ENCODE measurements around the gene BCL7A.

The BCL7A gene

DNA sequence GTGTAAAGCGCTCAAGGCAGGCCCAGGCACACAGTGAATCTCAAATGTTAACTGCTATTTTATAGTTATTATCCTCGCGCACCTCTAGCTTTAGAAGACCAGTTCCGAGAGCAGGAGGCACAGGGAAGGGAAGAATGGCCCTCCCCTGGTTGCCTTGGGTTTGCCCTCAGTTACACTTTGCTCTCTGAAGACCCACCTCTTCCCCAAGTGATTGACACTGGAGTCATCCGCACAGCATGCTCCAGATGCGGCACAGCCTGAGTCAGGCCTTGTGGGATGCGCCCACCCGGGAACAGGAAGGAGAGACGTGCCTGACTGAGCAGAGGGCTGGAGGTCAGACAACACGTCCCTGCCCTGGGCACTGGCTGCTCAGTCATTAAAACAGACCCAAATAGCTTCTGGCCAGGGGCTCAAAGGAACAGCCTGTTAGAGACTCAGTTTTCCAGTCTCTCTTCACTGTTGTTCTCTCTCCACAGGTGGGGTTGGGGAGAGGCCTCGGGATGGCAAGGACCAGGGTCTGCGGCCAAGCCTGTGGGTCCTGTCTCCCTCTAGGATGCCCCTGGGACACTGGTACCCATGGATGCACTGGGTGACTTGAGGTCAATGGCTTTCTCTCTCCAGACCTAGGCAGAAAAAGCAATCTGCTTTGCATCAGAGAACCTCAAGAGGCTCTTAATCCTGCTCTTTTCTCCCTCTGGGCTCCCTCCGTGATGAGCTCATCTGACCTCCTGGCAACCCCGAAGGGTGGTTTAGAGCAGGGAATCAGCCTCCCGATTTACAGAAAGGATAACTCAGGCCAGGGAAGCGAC lies 43.3 kb downstream of the BCL7A start:
- no peak overlapping the region for H2BK15ac ChIP-seq (ENCODE audit: low read length)
- peaks cover 10 to 49% of the 10 kb centered on the region in 2 donors for H3K36me3 ChIP-seq (replicated peaks in 1 of 2; ENCODE audit: control insufficient read depth in 2 of 2, insufficient read depth in 2 of 2, low read length in 2 of 2)
- H3K4me1 ChIP-seq (ENCODE audit: control insufficient read depth in 2 of 2, insufficient read depth in 1 of 2, low read depth in 1 of 2, low read length in 2 of 2): peaks cover 14 to 20% of the 10 kb centered on the region in 2 donors
- H3K18ac ChIP-seq (ENCODE audit: low read length): peak overlapping the region; percentile 13
- H3K27ac ChIP-seq (replicated peaks; ENCODE audit: low read length): no peak overlapping the region
- no peaks in the 10 kb centered on the region for H3K9me3 ChIP-seq (replicated peaks in 1 of 2; ENCODE audit: control insufficient read depth in 2 of 2, insufficient read depth in 1 of 2, low read depth in 1 of 2, low read length in 2 of 2)
- no peak overlapping the region for H3K23ac ChIP-seq (ENCODE audit: low read depth, low read length, poor library complexity)
- H3K27me3 ChIP-seq (ENCODE audit: control insufficient read depth in 3 of 3, insufficient read depth in 3 of 3, low read depth in 1 of 3, low read length in 3 of 3): no peaks in the 10 kb centered on the region
- H3K4me2 ChIP-seq (ENCODE audit: insufficient read depth, low read length, poor library complexity, severe bottlenecking): no peak overlapping the region
- H3K4me3 ChIP-seq (ENCODE audit: low read length in 2 of 2): peak overlapping the region in 1 of 2 donors; percentile 53
- peaks cover 3% of the 10 kb centered on the region for H3K79me1 ChIP-seq (ENCODE audit: low read depth, low read length)
- no CpG with 5 or more reads among the region's 16 CpGs for WGBS, 2 donors (ENCODE audit: extremely low coverage in 2 of 2, insufficient read length in 2 of 2, insufficient replicate concordance in 1 of 2)
- H3K9ac ChIP-seq (ENCODE audit: low read depth, low read length, poor library complexity): no peak overlapping the region
- no peak overlapping the region for H2BK5ac ChIP-seq (ENCODE audit: low read length)
- DNase-seq (ENCODE audit: low spot score): no peak
- H4K8ac ChIP-seq (ENCODE audit: low read depth, low read length): no peak overlapping the region
- H2BK12ac ChIP-seq (ENCODE audit: low read length): no peak overlapping the region
- H2AFZ ChIP-seq (ENCODE audit: low read length): peak overlapping the region; percentile 69
- H2BK120ac ChIP-seq (ENCODE audit: low read depth, low read length): no peak overlapping the region
- H3K14ac ChIP-seq (ENCODE audit: low read length): no peak overlapping the region
- H2AK5ac ChIP-seq (ENCODE audit: low read depth, low read length): no peak overlapping the region
- H3K4ac ChIP-seq (ENCODE audit: low read length): no peak overlapping the region
- no peak overlapping the region for H4K91ac ChIP-seq (ENCODE audit: low read depth, low read length, poor library complexity)

DNA sequence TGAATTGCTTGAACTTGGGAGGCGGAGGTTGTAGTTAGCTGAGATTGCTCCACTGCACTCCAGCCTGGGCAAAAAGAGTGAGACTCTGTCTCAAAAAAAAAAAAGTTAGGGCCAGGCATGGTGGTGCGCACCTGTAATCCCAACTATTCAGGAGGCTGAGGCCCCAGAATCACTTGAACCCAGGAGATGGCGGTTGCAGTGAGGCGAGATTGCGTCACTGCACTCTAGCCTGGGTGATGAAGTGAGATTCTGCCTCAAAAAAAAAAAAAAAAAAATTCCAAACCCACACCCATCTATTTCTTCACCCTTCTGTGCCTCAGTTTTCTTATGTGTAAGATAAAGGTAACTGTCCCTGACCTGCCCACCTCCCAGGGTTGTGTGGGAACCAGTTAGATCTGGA lies 45.9 kb downstream of the BCL7A start:
- H2BK12ac ChIP-seq (ENCODE audit: low read length): no peak overlapping the region
- no peak overlapping the region for H3K18ac ChIP-seq (ENCODE audit: low read length)
- H3K79me1 ChIP-seq (ENCODE audit: low read depth, low read length): peaks cover 3% of the 10 kb centered on the region
- H3K9ac ChIP-seq (ENCODE audit: low read depth, low read length, poor library complexity): no peak overlapping the region
- peaks cover 14 to 19% of the 10 kb centered on the region in 2 donors for H3K4me1 ChIP-seq (ENCODE audit: control insufficient read depth in 2 of 2, insufficient read depth in 1 of 2, low read depth in 1 of 2, low read length in 2 of 2)
- no peaks in the 10 kb centered on the region for H3K27me3 ChIP-seq (ENCODE audit: control insufficient read depth in 3 of 3, insufficient read depth in 3 of 3, low read depth in 1 of 3, low read length in 3 of 3)
- no peak overlapping the region for H3K4me2 ChIP-seq (ENCODE audit: insufficient read depth, low read length, poor library complexity, severe bottlenecking)
- H3K4me3 ChIP-seq (ENCODE audit: low read length in 2 of 2): no peak overlapping the region
- H3K14ac ChIP-seq (ENCODE audit: low read length): no peak overlapping the region
- H3K23ac ChIP-seq (ENCODE audit: low read depth, low read length, poor library complexity): peak overlapping the region; percentile 48
- H3K4ac ChIP-seq (ENCODE audit: low read length): no peak overlapping the region
- no peak overlapping the region for H2BK15ac ChIP-seq (ENCODE audit: low read length)
- DNase-seq (ENCODE audit: low spot score): no peak
- H3K36me3 ChIP-seq (replicated peaks in 1 of 2; ENCODE audit: control insufficient read depth in 2 of 2, insufficient read depth in 2 of 2, low read length in 2 of 2): peaks cover 1 to 31% of the 10 kb centered on the region in 2 donors
- H2AK5ac ChIP-seq (ENCODE audit: low read depth, low read length): no peak overlapping the region
- H2AFZ ChIP-seq (ENCODE audit: low read length): no peak overlapping the region
- no peak overlapping the region for H2BK5ac ChIP-seq (ENCODE audit: low read length)
- no peak overlapping the region for H2BK120ac ChIP-seq (ENCODE audit: low read depth, low read length)
- H4K91ac ChIP-seq (ENCODE audit: low read depth, low read length, poor library complexity): no peak overlapping the region
- no peaks in the 10 kb centered on the region for H3K9me3 ChIP-seq (replicated peaks in 1 of 2; ENCODE audit: control insufficient read depth in 2 of 2, insufficient read depth in 1 of 2, low read depth in 1 of 2, low read length in 2 of 2)
- WGBS, 2 donors (ENCODE audit: extremely low coverage in 2 of 2, insufficient read length in 2 of 2, insufficient replicate concordance in 1 of 2): no CpG with 5 or more reads among the region's 5 CpGs
- H4K8ac ChIP-seq (ENCODE audit: low read depth, low read length): no peak overlapping the region
- no peak overlapping the region for H3K27ac ChIP-seq (replicated peaks; ENCODE audit: low read length)

DNA sequence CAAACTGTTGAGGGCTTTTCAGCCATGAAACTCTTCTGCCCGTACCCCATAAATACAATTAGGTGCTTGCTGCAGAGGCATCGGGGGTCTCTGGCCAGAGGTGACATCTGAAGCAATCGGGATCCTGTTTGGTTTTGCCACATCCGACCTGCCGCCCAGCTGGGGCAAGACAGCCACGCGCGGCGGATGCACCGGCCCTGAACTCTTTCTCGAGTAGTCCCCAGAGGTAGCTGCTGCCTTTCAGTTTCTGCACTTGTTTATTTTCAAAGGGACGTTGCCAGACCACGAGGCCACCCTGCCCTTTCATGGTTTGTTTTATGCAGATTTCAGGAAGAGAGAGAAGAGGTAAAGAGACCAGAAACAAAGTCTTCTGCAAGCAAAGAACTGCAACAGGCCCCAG lies 46.3 kb downstream of the BCL7A start:
- Histone ChIP-seq H3K4me2 (ENCODE audit: insufficient read depth, low read length, poor library complexity, severe bottlenecking) (no peak overlapping the region), H3K4ac (ENCODE audit: low read length) (no peak overlapping the region), H3K4me3 (ENCODE audit: low read length in 2 of 2) (no peak overlapping the region), H3K4me1 (ENCODE audit: control insufficient read depth in 2 of 2, insufficient read depth in 1 of 2, low read depth in 1 of 2, low read length in 2 of 2) (peaks cover 13 to 16% of the 10 kb centered on the region in 2 donors), H3K23ac (ENCODE audit: low read depth, low read length, poor library complexity) (peak overlapping the region; percentile 48), H2BK12ac (ENCODE audit: low read length) (no peak overlapping the region), H3K14ac (ENCODE audit: low read length) (no peak overlapping the region), H4K91ac (ENCODE audit: low read depth, low read length, poor library complexity) (no peak overlapping the region), H2BK15ac (ENCODE audit: low read length) (no peak overlapping the region), H3K27ac (replicated peaks; ENCODE audit: low read length) (no peak overlapping the region), H3K36me3 (replicated peaks in 1 of 2; ENCODE audit: control insufficient read depth in 2 of 2, insufficient read depth in 2 of 2, low read length in 2 of 2) (peaks cover 0 to 31% of the 10 kb centered on the region in 2 donors), H2AK5ac (ENCODE audit: low read depth, low read length) (no peak overlapping the region), H2BK120ac (ENCODE audit: low read depth, low read length) (peak overlapping the region; percentile 27), H3K18ac (ENCODE audit: low read length) (no peak overlapping the region), H3K79me1 (ENCODE audit: low read depth, low read length) (peaks cover 3% of the 10 kb centered on the region), H2BK5ac (ENCODE audit: low read length) (no peak overlapping the region), H3K9ac (ENCODE audit: low read depth, low read length, poor library complexity) (no peak overlapping the region), H3K9me3 (replicated peaks in 1 of 2; ENCODE audit: control insufficient read depth in 2 of 2, insufficient read depth in 1 of 2, low read depth in 1 of 2, low read length in 2 of 2) (no peaks in the 10 kb centered on the region), H4K8ac (ENCODE audit: low read depth, low read length) (no peak overlapping the region), H2AFZ (ENCODE audit: low read length) (no peak overlapping the region), H3K27me3 (ENCODE audit: control insufficient read depth in 3 of 3, insufficient read depth in 3 of 3, low read depth in 1 of 3, low read length in 3 of 3) (no peaks in the 10 kb centered on the region)
- no CpG with 5 or more reads among the region's 13 CpGs for WGBS, 2 donors (ENCODE audit: extremely low coverage in 2 of 2, insufficient read length in 2 of 2, insufficient replicate concordance in 1 of 2)
- DNase-seq (ENCODE audit: low spot score): no peak

DNA sequence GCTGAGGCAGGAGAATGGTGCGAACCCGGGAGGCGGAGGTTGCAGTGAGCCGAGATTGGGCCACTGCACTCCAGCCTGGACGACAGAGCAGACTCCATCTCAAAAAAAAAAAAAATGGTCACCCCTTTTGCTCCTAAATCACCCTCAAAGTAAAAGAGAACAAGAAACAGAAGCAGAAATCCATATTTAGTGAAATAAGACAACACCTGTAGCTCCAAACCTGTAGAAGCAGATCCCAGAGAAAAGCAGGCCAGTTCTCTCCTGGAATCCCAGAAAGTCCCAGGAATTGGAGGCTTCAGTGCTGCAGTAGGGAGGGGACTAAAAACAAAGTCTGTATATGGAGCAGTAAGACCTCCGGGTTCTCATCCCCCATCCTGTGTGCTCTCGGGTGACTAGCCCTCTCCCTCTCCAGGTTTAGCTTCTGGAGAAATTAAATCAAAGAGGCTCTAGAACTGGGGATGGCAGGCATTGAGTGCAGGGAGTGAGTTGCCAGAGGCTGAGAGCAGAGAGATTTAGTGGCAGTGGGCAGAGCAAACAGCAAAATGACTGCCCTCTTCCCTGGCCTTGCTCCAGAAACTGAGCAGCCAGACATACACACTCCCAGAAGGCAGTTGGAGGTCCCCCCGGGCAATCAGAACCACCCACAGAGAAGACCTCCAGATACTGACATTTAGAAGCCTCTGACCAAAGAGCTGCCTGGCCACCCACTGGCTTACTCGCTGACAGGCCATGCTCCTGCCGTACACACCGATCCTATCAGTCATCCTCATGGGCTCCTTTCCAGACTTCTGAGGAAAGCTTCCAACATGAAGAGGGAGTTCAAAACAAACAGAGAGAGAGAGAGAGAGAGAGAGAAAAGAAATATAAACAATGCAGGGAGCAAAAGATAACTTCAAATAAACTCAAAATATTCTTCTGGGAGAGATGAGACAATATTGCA lies 50.6 kb downstream of the BCL7A start:
- Histone ChIP-seq H2BK120ac (ENCODE audit: low read depth, low read length) (no peak overlapping the region), H2BK15ac (ENCODE audit: low read length) (no peak overlapping the region), H3K36me3 (replicated peaks in 1 of 2; ENCODE audit: control insufficient read depth in 2 of 2, insufficient read depth in 2 of 2, low read length in 2 of 2) (peaks cover 0 to 24% of the 10 kb centered on the region in 2 donors), H3K27me3 (ENCODE audit: control insufficient read depth in 3 of 3, insufficient read depth in 3 of 3, low read depth in 1 of 3, low read length in 3 of 3) (no peaks in the 10 kb centered on the region), H3K18ac (ENCODE audit: low read length) (no peak overlapping the region), H3K27ac (replicated peaks; ENCODE audit: low read length) (no peak overlapping the region), H3K9me3 (replicated peaks in 1 of 2; ENCODE audit: control insufficient read depth in 2 of 2, insufficient read depth in 1 of 2, low read depth in 1 of 2, low read length in 2 of 2) (no peaks in the 10 kb centered on the region), H4K91ac (ENCODE audit: low read depth, low read length, poor library complexity) (no peak overlapping the region), H3K4me2 (ENCODE audit: insufficient read depth, low read length, poor library complexity, severe bottlenecking) (no peak overlapping the region), H2AFZ (ENCODE audit: low read length) (no peak overlapping the region), H4K8ac (ENCODE audit: low read depth, low read length) (no peak overlapping the region), H2BK5ac (ENCODE audit: low read length) (no peak overlapping the region), H3K4me3 (ENCODE audit: low read length in 2 of 2) (no peak overlapping the region), H2AK5ac (ENCODE audit: low read depth, low read length) (no peak overlapping the region), H3K14ac (ENCODE audit: low read length) (no peak overlapping the region), H3K23ac (ENCODE audit: low read depth, low read length, poor library complexity) (no peak overlapping the region), H3K9ac (ENCODE audit: low read depth, low read length, poor library complexity) (no peak overlapping the region), H3K4ac (ENCODE audit: low read length) (no peak overlapping the region), H3K4me1 (ENCODE audit: control insufficient read depth in 2 of 2, insufficient read depth in 1 of 2, low read depth in 1 of 2, low read length in 2 of 2) (no peaks in the 10 kb centered on the region), H3K79me1 (ENCODE audit: low read depth, low read length) (peaks cover 3% of the 10 kb centered on the region), H2BK12ac (ENCODE audit: low read length) (no peak overlapping the region)
- no CpG with 5 or more reads among the region's 11 CpGs for WGBS, 2 donors (ENCODE audit: extremely low coverage in 2 of 2, insufficient read length in 2 of 2, insufficient replicate concordance in 1 of 2)
- no peak for DNase-seq (ENCODE audit: low spot score)
